K562 (cell line): Measurements from ENCODE around the gene KCNK3.

Experiments used
- CBFB ChIP-seq: sonication (generic); formaldehyde crosslinking; IDR thresholded peaks from 2 replicates; pipeline ENCODE4 v1.4.0; 2020; ENCODE audit warnings: mild to moderate bottlenecking, missing genetic modification reagents
- NFE2 ChIP-seq: IDR thresholded peaks from 2 replicates; pipeline ENCODE4 v1.6.1; 2014; ENCODE audit warnings: antibody characterized with exemption, low read depth
- NR3C1 ChIP-seq: sonication (generic); formaldehyde crosslinking; IDR thresholded peaks from 2 replicates; pipeline ENCODE4 v1.8.1; 2022; ENCODE audit warnings: missing genetic modification reagents
- TF ChIP-seq, protein P1 (sequence below), 3 experiments: IDR thresholded peaks in 2 of 3; conservative IDR thresholded peaks in 1 of 3; 2 replicates each; pipeline ENCODE4 v1.5.1; 2011 to 2012; ENCODE audit warnings: low read length in 3 of 3, mild to moderate bottlenecking in 3 of 3, control low read depth in 2 of 3, improper control_type of control experiment in 1 of 3, inconsistent platforms in 1 of 3, low read depth in 1 of 3, mixed read lengths in 1 of 3, moderate library complexity in 1 of 3; ENCODE audit not compliant: insufficient read depth in 2 of 3

DNA sequence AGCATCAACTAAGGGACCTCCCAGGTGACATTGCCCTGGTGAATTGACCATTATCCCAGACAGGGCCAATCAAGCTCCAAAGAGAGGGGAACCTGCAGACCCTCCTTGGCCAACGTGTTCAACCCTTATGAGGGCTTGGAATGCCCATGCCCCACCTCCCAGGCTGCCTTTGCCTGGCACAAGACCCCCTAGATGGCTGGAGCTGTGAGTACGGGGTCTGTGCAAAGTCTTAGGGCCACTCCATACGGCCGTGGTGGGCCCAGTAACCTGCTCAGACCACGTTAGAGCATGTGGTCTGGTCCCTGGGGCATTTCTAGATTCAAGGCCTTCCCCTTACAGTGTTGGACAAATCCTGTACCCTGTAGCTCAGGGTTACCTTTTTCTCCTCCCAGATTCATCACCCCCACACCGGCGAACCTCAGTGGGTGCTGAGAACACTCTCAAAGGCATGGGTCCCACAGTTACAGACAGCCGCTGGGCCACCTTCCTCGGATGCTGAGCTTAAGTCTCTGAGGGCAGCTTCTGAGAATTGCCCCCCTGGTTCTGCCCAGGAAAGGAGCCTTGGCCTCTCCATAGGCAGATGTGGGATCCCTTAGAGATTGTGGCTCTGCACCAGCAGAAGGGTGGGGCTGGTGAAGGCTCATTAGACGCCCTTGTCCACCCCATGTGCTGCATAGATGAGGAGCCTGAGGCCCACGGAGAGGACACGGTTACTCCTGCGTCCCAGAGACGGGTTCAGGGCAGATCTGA lies 18.3 kb upstream of the KCNK3 start:
- TF ChIP-seq NFE2 (no peak), NR3C1 (CRISPR knock-in tag) (no peak), CBFB (CRISPR knock-in tag) (no peak)
- TF ChIP-seq, protein P1, sequence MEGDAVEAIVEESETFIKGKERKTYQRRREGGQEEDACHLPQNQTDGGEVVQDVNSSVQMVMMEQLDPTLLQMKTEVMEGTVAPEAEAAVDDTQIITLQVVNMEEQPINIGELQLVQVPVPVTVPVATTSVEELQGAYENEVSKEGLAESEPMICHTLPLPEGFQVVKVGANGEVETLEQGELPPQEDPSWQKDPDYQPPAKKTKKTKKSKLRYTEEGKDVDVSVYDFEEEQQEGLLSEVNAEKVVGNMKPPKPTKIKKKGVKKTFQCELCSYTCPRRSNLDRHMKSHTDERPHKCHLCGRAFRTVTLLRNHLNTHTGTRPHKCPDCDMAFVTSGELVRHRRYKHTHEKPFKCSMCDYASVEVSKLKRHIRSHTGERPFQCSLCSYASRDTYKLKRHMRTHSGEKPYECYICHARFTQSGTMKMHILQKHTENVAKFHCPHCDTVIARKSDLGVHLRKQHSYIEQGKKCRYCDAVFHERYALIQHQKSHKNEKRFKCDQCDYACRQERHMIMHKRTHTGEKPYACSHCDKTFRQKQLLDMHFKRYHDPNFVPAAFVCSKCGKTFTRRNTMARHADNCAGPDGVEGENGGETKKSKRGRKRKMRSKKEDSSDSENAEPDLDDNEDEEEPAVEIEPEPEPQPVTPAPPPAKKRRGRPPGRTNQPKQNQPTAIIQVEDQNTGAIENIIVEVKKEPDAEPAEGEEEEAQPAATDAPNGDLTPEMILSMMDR (IDR thresholded peaks at IDR 0.05 in 2 of 3, conservative IDR thresholded peaks at IDR 0.05 in 1 of 3; ENCODE audit: insufficient read depth in 2 of 3, low read depth in 1 of 3, low read length in 3 of 3) = no peak
